HepG2 (cell line): ENCODE results near the gene CCDC117. TPM values are rescaled to one million over a fixed set of nuclear protein-coding genes. Genes with fewer than 3 reads are reported as not detected.

Experiments
- FIP1L1 ChIP-seq: fragments of 200-400 bp; formaldehyde crosslinking; IDR thresholded peaks from 2 replicates; pipeline ENCODE4 v1.6.1; 2018; ENCODE audit warnings: low read depth, mild to moderate bottlenecking, low read length, moderate library complexity, borderline replicate concordance; ENCODE audit not compliant: insufficient read depth
- FLYWCH1 ChIP-seq: sonication (generic); formaldehyde crosslinking; IDR thresholded peaks from 2 replicates; pipeline ENCODE4 v1.8.1; 2023; ENCODE audit warnings: mild to moderate bottlenecking, missing genetic modification reagents
- FOXK1 ChIP-seq: sonication (generic); formaldehyde crosslinking; IDR thresholded peaks from 2 replicates; pipeline ENCODE4 v1.4.0; 2020; ENCODE audit warnings: low read depth, missing genetic modification reagents, borderline replicate concordance
- HES4 ChIP-seq: sonication (generic); formaldehyde crosslinking; IDR thresholded peaks from 2 replicates; pipeline ENCODE4 v1.9.0; 2021; ENCODE audit warnings: mild to moderate bottlenecking, missing genetic modification reagents, borderline replicate concordance
- HNRNPH1 ChIP-seq: fragments of 200-400 bp; formaldehyde crosslinking; optimal IDR thresholded peaks from 2 replicates; pipeline ENCODE3; 2017; ENCODE audit warnings: mild to moderate bottlenecking, low read depth, low read length
- HOXA5 ChIP-seq: sonication (generic); formaldehyde crosslinking; IDR thresholded peaks from 2 replicates; pipeline ENCODE4 v1.4.0; 2020; ENCODE audit warnings: missing genetic modification reagents
- KDM6A ChIP-seq: IDR thresholded peaks from 2 replicates; pipeline ENCODE4 v1.6.1; 2016; ENCODE audit warnings: low read depth
- KMT2B ChIP-seq: IDR thresholded peaks from 2 replicates; pipeline ENCODE4 v1.6.1; 2016; ENCODE audit warnings: missing genetic modification reagents, missing compliant biosample characterization
- NRL ChIP-seq: sonication (generic); formaldehyde crosslinking; IDR thresholded peaks from 2 replicates; pipeline ENCODE4 v1.5.0; 2020; ENCODE audit warnings: missing genetic modification reagents, mild to moderate bottlenecking, moderate library complexity, borderline replicate concordance
- POLR2AphosphoS5 ChIP-seq: IDR thresholded peaks from 2 replicates; pipeline ENCODE4 v1.6.1; 2012; ENCODE audit warnings: low read depth, low read length
- RAD21 ChIP-seq: fragments of 450-650 bp; formaldehyde crosslinking; IDR thresholded peaks from 2 replicates; pipeline ENCODE4 v1.5.0; 2020; ENCODE audit warnings: mild to moderate bottlenecking
- REXO4 ChIP-seq: sonication (generic); formaldehyde crosslinking; IDR thresholded peaks from 2 replicates; pipeline ENCODE4 v1.8.0; 2022; ENCODE audit warnings: missing genetic modification reagents, mild to moderate bottlenecking, borderline replicate concordance
- SAP130 ChIP-seq: IDR thresholded peaks from 2 replicates; pipeline ENCODE4 v1.6.1; 2016; ENCODE audit warnings: low read depth
- STAG1 ChIP-seq: sonication (generic); formaldehyde crosslinking; IDR thresholded peaks from 2 replicates; pipeline ENCODE4 v1.4.0; 2020; ENCODE audit warnings: missing genetic modification reagents
- THAP8 ChIP-seq: sonication (generic); formaldehyde crosslinking; IDR thresholded peaks from 2 replicates; pipeline ENCODE4 v1.5.1; 2020; ENCODE audit warnings: missing genetic modification reagents, mild to moderate bottlenecking, borderline replicate concordance
- TRIM24 ChIP-seq: sonication (generic); formaldehyde crosslinking; IDR thresholded peaks from 2 replicates; pipeline ENCODE4 v1.8.0; 2022; ENCODE audit warnings: mild to moderate bottlenecking, missing genetic modification reagents
- ZFP36 ChIP-seq: fragments of 150-350 bp; IDR thresholded peaks from 2 replicates; pipeline ENCODE4 v1.6.1; 2018; ENCODE audit warnings: borderline replicate concordance, low read length, low read depth; ENCODE audit not compliant: partially characterized antibody
- ZFP37 ChIP-seq: sonication (generic); formaldehyde crosslinking; IDR thresholded peaks from 2 replicates; pipeline ENCODE4 v1.4.0; 2020; ENCODE audit warnings: missing genetic modification reagents, borderline replicate concordance
- ZNF367 ChIP-seq: sonication (generic); formaldehyde crosslinking; IDR thresholded peaks from 2 replicates; pipeline ENCODE4 v1.4.0; 2020; ENCODE audit warnings: missing genetic modification reagents, borderline replicate concordance
- ZNF580 ChIP-seq: IDR thresholded peaks from 2 replicates; pipeline ENCODE4 v1.6.1; 2016; ENCODE audit warnings: low read depth, borderline replicate concordance
- ZNF629 ChIP-seq: sonication (generic); formaldehyde crosslinking; conservative IDR thresholded peaks from 2 replicates; pipeline ENCODE4 v1.5.0; 2020; ENCODE audit warnings: missing genetic modification reagents
- ZNF703 ChIP-seq: sonication (generic); formaldehyde crosslinking; IDR thresholded peaks from 2 replicates; pipeline ENCODE4 v1.5.1; 2020; ENCODE audit warnings: missing genetic modification reagents, mild to moderate bottlenecking, moderate library complexity, borderline replicate concordance
- ZSCAN30 ChIP-seq: sonication (generic); formaldehyde crosslinking; IDR thresholded peaks from 2 replicates; pipeline ENCODE4 v1.5.0; 2020; ENCODE audit warnings: mild to moderate bottlenecking, missing genetic modification reagents
- polyA plus RNA-seq, 8 experiments: library from polyadenylated mRNA; depleted of rRNA in 3 of 8; stranded (reverse) in 7 of 8; unstranded in 1 of 8; fragments of >200 nt; fragmentation: Illumina TruSeq in 4 of 8; extraction: Trizol in 4 of 8; gene quantifications; 2 replicates each; pipeline versions ENCODE4 v1.2.1 to v1.2.3, GENCODE V29; 2011 to 2016; ENCODE audit warnings: low read depth in 4 of 8, missing spikeins in 1 of 8, mixed read lengths in 1 of 8; ENCODE audit not compliant: insufficient read depth in 1 of 8
- total RNA-seq, 5 experiments: library from RNA; depleted of rRNA; stranded (reverse); fragments of >200 nt; fragmentation: Illumina TruSeq; extraction: Trizol; gene quantifications; 2 replicates each; pipeline ENCODE4 v1.2.3, GENCODE V29; 2016; ENCODE audit warnings: low read depth in 1 of 5

The CCDC117 gene
- total and polyA plus RNA-seq, 2 of the 13 experiments (the other 11 are each of a cell fraction or from before 2014, with no cell fraction given) = 12.6 to 34.2 TPM

GRCh38 chr22:28799606-28800307 lies 27.3 kb downstream of the CCDC117 start (continued):
- TF ChIP-seq NRL (CRISPR knock-in tag) (peak; percentile 56; the same call in 1 of the 2 replicates), ZFP36 (no peak), ZNF629 (no peak), ZSCAN30 (0 out of 2 replicates have a peak, but pooled peaks have one; percentile 12), HES4 (no peak; the same call in 1 of the 2 replicates), POLR2AphosphoS5 (peak; percentile 20), RAD21 (CRISPR knock-in tag) (no peak), TRIM24 (CRISPR knock-in tag) (no peak), REXO4 (CRISPR knock-in tag) (no peak), KDM6A (CRISPR knock-in tag) (no peak), FLYWCH1 (0 out of 2 replicates have a peak, but pooled peaks have one; percentile 47), ZNF703 (no peak), KMT2B (CRISPR knock-in tag) (no peak), ZNF367 (CRISPR knock-in tag) (0 out of 2 replicates have a peak, but pooled peaks have one; percentile 53), FIP1L1 (0 out of 2 replicates have a peak, but pooled peaks have one; percentile 7), HOXA5 (CRISPR knock-in tag) (peak; percentile 5; the same call in 1 of the 2 replicates), STAG1 (CRISPR knock-in tag) (no peak), SAP130 (CRISPR knock-in tag) (no peak), HNRNPH1 (peak; percentile 66), FOXK1 (CRISPR knock-in tag) (peak; percentile 4; the same call in 1 of the 2 replicates), THAP8 (CRISPR knock-in tag) (peak; percentile 59; the same call in 1 of the 2 replicates), ZFP37 (CRISPR knock-in tag) (no peak), ZNF580 (no peak)
